H1 (cell line): ENCODE data around the gene DNAJB13. TPM values are rescaled to one million over a fixed set of nuclear protein-coding genes. Genes with fewer than 3 reads are reported as not detected.

Experiments used
- GTF2F1 ChIP-seq: IDR thresholded peaks from 2 replicates; pipeline ENCODE4 v1.6.1; 2012; ENCODE audit warnings: low read depth, low read length, improper control_type of control experiment, borderline replicate concordance
- polyA plus RNA-seq, 7 experiments: library from polyadenylated mRNA; depleted of rRNA in 3 of 7; stranded (reverse) in 5 of 7; unstranded in 2 of 7; fragments of >200 nt in 5 of 7; fragments of 200-250 nt in 2 of 7; gene quantifications; 1 replicate in 5 of 7; 2 replicates in 1 of 7; 4 replicates in 1 of 7; pipeline versions ENCODE4 v1.2.1 to v1.2.3, GENCODE V29; 2011 to 2013; ENCODE audit warnings: missing spikeins in 2 of 7, mixed read lengths in 2 of 7
- total RNA-seq: library from RNA; stranded (reverse); fragmentation: NEBNext Ultra II Directional; extraction: Animal tissue kit (Norgen Biotek cat#: 25700); gene quantifications from 2 replicates; pipeline ENCODE4 v1.2.1, GENCODE V29; 2021

Gene DNAJB13
- total and polyA plus RNA-seq, 2 of the 8 experiments (the other 6 are each of a cell fraction or from before 2014, with no cell fraction given) = 0.27 TPM; not detected in 1

- no peak for TF ChIP-seq GTF2F1
Observed at GRCh38 chr11:73968356-73968966, 17.6 kb downstream of the DNAJB13 start (continued).
